ENCODE measurements around the gene TP73.

The TP73 gene

GRCh38 chr1:3731583-3732433, 79.5 kb downstream of the TP73 start:
- DNase-seq, result no peak

- DNase-seq, result no peak
These were observed 80.2 kb downstream of the TP73 start for GRCh38 chr1:3732434-3733093.

DNA sequence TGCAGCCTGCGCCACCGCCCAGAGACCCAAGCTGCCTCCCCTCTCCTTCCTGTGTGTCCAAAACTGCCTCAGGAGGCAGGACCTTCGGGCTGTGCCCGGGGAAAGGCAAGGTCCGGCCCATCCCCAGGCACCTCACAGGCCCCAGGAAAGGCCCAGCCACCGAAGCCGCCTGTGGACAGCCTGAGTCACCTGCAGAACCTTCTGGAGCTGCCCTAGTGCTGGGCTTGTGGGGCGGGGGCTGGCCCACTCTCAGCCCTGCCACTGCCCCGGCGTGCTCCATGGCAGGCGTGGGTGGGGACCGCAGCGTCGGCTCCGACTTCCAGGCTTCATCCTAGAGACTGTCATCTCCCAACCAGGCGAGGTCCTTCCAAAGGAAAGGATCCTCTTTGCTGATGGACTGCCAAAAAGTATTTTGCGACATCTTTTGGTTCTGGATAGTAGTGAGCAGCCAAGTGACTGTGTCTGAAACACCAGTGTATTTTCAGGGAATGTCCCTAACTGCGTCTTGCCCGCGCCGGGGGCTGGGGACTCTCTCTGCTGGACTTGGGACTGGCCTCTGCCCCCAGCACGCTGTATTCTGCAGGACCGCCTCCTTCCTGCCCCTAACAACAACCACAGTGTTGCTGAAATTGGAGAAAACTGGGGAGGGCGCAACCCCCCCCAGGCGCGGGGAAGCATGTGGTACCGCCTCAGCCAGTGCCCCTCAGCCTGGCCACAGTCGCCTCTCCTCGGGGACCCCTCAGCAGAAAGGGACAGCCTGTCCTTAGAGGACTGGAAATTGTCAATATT, 81.0 kb downstream of the TP73 start:
- DNase-seq, result no peak

- DNase-seq, result no peak
These were observed 81.7 kb downstream of the TP73 start for GRCh38 chr1:3733883-3734589.

GRCh38 chr1:3734602-3735001, 82.3 kb downstream of the TP73 start:
- DNase-seq, result no peak

DNA sequence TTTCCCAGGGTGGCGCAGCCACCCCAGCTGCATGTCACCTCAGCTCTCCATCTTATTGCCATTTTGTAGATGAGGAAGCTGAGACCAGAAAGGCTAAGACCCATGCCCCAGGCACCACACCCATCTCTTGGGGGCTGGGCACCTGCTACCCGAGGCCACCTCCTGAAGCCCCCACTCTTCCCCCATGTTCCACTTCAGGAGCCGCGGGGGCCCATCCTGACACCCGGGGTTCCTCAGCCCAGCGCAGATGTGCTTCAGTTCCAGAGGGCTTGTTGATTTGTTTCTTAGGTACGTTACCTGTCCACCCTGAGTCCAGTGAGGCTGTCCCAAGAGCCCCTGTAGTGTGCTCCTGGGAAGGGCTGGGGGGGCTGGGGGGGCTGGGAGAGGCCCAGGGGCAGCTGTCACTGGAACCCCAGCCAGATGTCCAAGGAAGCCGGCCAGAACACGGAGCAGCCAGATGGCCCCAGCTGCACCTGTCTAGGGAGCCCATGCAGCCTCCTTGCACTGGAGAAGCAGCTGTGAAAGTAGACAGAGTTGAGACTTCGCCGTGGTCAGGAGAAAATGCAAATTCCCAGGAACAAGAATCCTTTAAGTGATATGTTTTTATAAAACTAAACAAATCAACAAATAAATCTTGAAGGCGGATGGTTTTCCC, 82.8 kb downstream of the TP73 start:
- no peak for DNase-seq

DNA sequence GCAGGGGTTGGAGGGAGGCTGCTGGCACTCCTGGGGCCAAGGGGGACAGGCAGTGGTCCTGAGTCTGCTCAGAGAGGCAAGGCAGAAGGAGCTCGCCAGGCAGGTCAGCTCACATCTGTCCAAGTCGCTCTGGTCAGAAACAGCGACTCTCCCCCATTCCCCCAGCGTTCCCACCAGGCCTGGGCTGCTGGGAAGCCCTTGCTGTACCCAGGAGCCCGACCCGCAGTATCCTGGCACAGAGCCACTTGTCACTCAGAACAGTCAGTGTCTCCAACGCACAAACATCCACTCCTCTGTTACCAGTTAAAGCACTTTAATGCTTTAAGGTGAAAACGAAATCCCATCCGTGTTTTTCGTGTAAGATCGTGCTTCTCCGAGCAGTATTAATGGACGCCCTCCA, 83.4 kb downstream of the TP73 start:
- no peak for DNase-seq

DNA sequence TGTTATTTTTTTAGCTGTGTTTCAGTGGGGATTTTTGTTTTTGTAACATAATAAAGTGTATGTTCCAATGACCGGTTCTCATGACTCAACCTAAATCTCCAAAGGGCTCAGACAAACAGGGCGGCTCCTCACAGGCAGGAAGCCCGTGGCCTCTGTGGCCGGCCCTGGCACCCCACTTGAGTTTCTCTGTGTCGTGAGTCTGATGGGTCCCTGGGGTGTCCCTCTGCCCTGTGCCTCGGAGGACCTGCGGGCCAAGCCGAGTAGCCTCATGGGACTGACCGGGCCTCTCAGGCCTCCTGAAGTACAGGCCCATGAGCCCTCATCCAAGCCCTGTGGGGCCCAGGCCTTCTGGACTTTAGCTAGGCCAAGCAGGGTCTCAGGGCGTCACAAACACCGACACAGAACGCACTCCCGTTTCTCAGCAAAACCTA, 83.8 kb downstream of the TP73 start:
- DNase-seq, result no peak

DNA sequence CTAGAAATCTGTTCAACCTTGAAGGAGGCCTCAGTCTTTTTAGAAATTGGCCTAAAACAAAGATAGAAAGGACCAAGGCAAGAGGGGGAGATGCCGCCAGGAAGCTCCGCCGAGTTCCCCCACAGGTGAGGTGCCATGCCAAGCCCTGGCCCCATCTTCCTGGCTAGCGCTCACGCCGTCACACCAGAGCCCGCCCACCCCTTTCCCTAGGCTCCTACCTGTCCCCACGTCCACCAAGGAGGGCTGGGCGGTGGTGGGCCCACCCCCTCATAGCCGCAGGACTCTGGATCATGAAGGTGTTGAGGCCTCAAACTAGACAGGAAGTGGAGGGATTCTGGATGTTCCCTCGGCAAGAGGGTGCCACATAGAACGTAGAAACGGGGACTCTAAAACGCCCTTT, 84.4 kb downstream of the TP73 start:
- no peak for DNase-seq

- DNase-seq, result no peak
These were observed 86.6 kb downstream of the TP73 start for GRCh38 chr1:3738943-3739342.

- DNase-seq, result no peak
These were observed 87.7 kb downstream of the TP73 start for GRCh38 chr1:3740042-3740441.

DNA sequence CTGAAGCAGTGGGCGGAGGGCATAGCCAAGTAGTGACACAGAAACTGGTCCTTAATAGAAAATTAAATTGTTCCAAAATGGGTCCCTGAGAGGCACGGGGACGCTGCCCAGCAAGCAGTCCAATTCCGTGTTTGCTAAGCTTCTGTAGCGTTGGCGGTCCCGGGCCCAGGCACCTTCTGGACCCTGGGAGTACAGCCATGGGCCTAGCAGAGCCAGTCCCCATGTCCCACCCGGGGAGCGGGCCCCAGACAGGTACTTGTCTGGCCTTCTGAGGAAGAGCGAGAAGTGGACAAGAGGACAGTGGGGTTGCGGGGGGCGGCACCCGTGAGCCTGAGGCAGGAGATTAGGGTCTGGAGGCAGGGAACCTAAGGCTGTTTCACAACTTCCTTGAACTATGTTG, 88.4 kb downstream of the TP73 start:
- no peak for DNase-seq

DNA sequence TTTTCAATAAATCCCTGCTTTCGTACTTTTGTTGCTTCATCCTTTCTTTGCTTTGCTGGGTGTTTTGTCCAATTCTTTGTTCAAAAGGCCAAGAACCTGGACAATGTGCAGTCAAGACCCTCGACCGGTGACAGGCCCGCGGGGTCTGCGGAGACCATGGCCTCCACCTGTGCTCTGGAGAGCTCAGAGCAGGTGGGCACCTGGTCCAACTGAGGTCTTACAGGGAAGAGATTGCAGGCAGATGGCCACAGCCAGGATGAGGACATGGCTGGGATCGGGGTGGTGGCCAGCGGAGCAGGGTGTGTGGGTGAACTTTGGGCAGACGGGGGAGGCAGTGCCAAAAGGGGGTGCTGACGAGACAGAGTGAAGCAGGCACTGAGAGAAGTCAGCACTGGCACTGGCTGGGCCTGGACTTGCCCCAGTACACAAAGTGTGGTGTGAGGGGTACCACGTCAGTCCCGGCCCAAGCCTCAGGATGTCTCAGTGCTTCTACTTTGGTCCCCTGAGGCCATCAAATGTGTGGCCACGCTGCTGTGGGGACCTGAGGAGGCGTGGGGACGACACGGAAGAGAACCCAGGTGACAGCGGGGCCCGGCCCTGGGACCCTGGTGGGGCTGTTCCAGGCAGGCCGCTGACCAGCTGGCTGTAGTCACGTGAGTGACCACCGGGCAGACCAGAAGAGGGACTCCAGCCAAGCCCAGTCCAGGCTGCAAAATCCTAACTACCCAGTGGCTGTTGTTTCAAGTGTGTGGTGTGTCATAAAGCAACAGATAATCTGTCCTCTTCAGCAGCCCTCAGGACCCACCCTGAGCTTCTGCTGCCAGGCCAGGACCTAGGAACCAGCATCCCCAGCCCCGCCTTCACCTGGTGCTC, 89.5 kb downstream of the TP73 start:
- no peak for DNase-seq

- no peak for DNase-seq
These were observed 90.4 kb downstream of the TP73 start for GRCh38 chr1:3742439-3743298.

DNA sequence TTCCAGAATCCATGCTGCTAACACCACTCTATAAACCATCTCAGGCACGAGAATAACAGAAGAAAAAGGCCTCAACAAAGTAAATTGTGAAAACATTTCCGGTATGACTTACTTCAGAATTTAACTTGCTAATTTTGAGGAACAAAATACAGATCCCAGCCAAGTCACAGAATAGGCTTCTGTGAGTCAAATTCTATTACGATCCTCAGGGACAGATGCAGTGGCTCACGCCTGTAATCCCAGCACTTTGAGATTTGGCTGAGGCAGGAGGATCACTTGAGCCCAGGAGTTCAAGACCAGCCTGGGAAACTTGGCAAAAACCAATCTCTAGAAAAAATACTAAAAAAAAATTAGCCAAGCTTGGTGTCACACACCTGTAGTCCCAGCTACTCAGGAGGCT, 91.1 kb downstream of the TP73 start:
- DNase-seq, result no peak

DNA sequence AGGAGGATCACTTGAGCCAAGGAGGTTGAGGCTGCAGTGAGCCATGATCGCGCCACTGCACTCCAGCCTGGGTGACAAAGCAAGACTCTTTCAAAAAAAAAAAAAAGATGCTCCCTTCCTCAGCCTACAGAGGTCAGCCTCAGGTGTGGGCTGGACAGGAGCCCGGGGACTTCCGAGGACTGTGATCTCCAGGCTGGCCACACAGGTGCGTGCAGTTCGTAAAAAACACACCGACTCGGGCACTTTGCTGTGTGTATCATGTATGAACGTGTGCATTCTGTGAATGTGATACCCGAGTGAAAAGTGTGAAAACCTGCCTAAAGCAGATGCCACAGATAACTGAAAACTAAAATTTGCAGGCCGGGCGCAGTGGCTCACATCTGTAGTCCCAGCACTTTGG, 91.5 kb downstream of the TP73 start:
- no peak for DNase-seq

- DNase-seq, result no peak
These were observed 92.3 kb downstream of the TP73 start for GRCh38 chr1:3744646-3745045.

DNA sequence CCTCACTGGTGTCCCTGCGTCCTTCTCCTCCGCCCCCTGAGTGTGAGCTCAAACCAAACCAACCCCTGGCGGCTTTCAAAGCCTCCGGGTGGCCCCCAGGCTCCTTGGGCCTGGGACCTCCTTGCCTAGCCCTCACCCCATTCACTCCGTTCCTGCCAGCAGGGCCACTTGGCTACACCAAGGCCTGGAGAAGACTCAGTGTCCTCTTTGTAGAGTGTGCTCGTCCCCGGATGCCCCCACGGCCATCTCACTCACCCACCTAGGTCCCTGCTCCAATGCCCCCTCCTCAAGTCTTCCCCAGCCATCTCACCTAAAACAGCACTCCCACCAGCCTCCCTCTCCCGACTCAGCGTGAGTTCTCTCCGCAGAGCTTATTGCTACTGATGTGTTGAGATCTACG, 92.8 kb downstream of the TP73 start:
- no peak for DNase-seq

DNA sequence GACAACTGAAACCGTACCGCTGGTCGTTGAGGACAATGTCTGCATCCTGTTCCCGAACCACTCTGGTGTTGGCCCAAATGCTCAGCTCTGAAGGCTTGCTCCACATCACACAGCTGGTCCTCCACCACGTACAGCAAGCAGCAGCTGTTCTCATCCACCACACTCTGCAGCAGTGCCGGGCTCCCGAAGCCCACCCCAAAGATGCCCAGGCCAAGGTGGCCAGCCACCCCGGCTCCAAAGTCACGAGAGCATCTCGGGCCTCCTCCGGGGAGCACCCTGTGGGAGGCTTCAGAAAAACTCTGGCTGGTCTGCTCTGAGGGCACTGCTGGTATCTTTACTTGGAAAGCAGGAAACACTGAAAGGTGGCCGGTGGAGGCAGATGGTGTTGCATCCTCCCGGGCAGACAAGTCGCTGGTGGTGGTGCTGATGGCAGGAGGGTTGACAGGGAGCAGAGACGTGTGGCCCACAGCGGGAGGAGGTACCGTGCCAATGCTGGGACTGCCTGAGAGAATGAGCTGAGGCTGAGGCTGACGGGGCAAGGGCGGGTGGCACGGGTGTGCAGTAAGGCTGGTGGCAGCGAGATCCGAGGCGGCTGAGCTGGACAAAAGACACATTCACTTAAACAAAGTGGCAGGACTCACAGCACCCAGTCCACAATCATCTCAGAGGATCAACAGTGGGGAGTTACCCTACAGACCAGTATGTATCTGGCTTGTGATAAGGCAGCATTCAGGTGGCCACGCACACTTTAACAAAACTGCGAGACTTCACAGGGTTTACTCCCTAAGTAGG, 93.5 kb downstream of the TP73 start:
- DNase-seq, result peak; percentile 0

DNA sequence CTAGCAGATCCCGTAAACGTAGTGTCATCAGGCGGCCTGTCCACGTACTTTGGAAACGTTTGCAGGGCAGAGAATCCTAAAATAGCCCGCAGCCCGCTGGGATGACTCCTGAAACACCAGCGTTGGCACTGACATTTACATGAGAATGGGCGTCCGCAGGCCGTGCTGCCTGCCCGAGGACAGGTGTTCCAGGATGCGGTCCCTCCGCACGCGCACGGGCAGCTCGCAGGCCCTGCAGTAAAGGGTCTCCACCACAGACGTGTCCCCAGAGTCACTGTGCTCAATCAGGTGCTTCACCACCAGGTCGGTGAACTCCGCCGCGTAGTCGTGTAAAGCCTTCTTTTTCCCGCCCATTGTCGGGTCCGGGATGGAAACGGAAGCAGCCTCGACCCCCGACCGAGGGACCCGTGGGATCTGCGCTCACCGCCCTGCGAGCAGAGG, 94.1 kb downstream of the TP73 start:
- peak; percentile 5 for DNase-seq

Data from CD4-positive, alpha-beta T cell treated with Interleukin-17A for 1 hour (primary cell).